ENCODE data around the gene ENTPD2.
"Not testable (repeated sequence)": the region's sequence is repeated elsewhere in the genome, so short reads cannot be mapped to it uniquely, and the experiment has no call there.

The ENTPD2 gene

GRCh38 chr9:137045294-137046087 lies 8.4 kb downstream of the ENTPD2 start:
- no peak for DNase-seq (ENCODE audit: low spot score)

- DNase-seq (ENCODE audit: low spot score), result no peak
Measured at GRCh38 chr9:137044502-137045177, 9.2 kb downstream of the ENTPD2 start.

- no peak for DNase-seq (ENCODE audit: low spot score)
Measured at GRCh38 chr9:137044037-137044436, 9.8 kb downstream of the ENTPD2 start.

GRCh38 chr9:137042751-137043727 lies 10.8 kb downstream of the ENTPD2 start:
- no peak for DNase-seq (ENCODE audit: low spot score)

GRCh38 chr9:137041124-137041523 lies 12.7 kb downstream of the ENTPD2 start:
- peak; percentile 60 for DNase-seq (ENCODE audit: low spot score)

GRCh38 chr9:137040568-137040967 lies 13.3 kb downstream of the ENTPD2 start:
- no peak for DNase-seq (ENCODE audit: low spot score)

- no peak for DNase-seq (ENCODE audit: low spot score)
Measured at GRCh38 chr9:137039611-137040366, 14.1 kb downstream of the ENTPD2 start.

- DNase-seq (ENCODE audit: low spot score), result no peak
Measured at GRCh38 chr9:137038916-137039315, 14.9 kb downstream of the ENTPD2 start.

- DNase-seq (ENCODE audit: low spot score), result no peak
Measured at GRCh38 chr9:137037483-137037882, 16.4 kb downstream of the ENTPD2 start.

- no peak for DNase-seq (ENCODE audit: low spot score)
Measured at GRCh38 chr9:137037035-137037434, 16.8 kb downstream of the ENTPD2 start.

- no peak for DNase-seq (ENCODE audit: low spot score)
Measured at GRCh38 chr9:137035937-137036336, 17.9 kb downstream of the ENTPD2 start.

- DNase-seq (ENCODE audit: low spot score), result no peak
Measured at GRCh38 chr9:137035507-137035834, 18.4 kb downstream of the ENTPD2 start.

GRCh38 chr9:137034709-137035506 lies 19.0 kb downstream of the ENTPD2 start:
- DNase-seq (ENCODE audit: low spot score), result peak; percentile 64

GRCh38 chr9:137034039-137034708 lies 19.7 kb downstream of the ENTPD2 start:
- DNase-seq (ENCODE audit: low spot score), result no peak

GRCh38 chr9:137033481-137033880 lies 20.4 kb downstream of the ENTPD2 start:
- not testable (repeated sequence) for DNase-seq (ENCODE audit: low spot score)

GRCh38 chr9:137032858-137033257 lies 21.0 kb downstream of the ENTPD2 start:
- no peak for DNase-seq (ENCODE audit: low spot score)

GRCh38 chr9:137031904-137032640 lies 21.8 kb downstream of the ENTPD2 start, which contains the start of gene FUT7:
Gene FUT7 (minus strand): TSS chr9:137032088. CDS start chr9:137031991, 97 bp downstream.
- no peak for DNase-seq (ENCODE audit: low spot score)

- no peak for DNase-seq (ENCODE audit: low spot score)
Measured at GRCh38 chr9:137030538-137031527, 23.0 kb downstream of the ENTPD2 start.

All from kidney capillary endothelial cell (primary cell).